ENCODE data around the gene MYL7.
A peak's percentile ranks its signal among the peaks of the same experiment; 100 is the strongest.

Gene MYL7

DNA sequence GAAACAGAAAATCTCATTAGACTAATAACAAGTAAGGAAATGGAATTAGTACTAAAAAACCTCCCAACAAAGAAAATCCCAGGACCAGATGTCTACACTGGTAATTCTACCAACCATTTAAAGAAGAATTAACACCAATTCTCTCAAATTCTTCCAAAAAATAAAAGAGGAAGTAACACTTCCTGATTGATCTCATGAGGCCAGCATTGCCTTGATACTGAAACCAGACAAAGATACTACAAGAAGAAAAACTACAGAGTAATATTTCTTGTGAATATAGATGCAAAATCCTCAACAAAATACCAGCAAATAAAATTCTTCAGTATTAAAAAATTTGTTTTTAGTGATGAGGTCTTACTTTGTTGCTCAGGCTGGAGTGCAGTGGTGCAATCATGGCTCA is 26.8 kb upstream of the MYL7 start:
- no peak for DNase-seq

DNA sequence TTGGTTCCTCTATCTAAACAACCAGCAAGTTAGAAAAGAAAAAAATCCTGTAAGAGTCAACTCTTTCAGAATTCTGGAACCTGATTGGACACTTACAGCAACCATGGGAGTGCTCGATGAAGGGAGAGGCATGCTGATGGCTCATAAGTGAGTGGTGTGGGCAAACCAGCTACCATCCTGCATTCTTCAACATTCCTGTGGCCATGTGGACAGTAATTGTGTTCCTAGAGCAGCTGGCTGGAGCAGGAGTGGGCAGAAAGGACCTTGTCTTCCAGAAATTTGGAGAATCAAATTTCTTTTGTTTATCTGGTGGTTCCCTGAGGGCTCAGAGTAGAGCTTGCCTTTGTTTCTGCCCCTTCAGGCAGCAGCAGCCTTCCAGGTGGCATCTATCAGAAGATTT is 22.5 kb upstream of the MYL7 start:
- DNase-seq, result peak in 1 of 2 experiments; percentile 14

DNA sequence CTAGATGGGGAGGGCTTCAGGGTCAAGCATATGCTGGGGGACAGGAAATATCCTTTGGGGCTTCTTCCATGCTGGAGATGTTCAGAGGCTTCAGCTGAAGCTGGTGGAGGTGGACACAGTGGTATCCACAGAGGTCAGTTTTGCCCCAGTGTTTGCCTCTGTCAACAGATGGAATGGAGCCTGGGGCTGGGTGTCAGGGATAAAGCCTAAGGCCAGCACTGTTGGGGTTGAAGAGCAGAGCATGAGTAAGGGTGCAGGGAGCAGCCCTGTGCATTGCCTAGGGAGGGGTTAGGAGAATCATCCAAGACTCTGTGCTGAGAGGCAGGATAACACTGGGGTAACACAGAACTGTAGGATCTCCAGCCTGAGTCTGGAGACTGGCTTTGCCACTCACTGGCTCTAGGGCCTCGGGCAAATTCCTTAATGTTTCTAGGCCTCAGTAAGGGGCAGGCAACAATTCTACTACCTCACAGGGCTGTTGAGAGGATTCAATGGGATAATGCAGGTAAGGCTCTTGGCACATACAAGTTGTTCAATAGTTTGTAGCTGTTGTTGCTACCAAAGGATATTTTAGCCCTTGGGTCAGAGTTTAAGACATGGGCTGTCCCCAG is 21.8 kb upstream of the MYL7 start:
- DNase-seq, result no peak

DNA sequence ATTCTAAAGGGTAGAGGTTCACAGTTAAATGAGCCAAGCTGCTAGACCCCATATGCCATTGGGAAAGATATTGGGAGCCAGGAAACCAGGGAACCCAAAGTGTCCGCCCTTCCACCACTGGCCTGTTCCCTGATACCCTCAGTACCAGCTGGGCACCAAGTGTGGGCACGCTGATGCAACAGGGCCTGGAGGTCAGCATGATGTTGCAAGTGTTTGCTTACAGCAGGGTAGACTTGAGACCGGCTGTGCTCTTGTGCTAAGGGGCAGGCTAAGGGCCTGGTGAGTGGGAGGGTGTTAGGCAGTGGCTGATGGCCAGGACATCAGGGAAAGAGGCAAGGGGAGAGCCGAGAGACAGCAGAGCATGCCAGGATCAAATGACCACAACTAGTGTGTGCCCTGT is 21.0 kb upstream of the MYL7 start:
- DNase-seq, result no peak

DNA sequence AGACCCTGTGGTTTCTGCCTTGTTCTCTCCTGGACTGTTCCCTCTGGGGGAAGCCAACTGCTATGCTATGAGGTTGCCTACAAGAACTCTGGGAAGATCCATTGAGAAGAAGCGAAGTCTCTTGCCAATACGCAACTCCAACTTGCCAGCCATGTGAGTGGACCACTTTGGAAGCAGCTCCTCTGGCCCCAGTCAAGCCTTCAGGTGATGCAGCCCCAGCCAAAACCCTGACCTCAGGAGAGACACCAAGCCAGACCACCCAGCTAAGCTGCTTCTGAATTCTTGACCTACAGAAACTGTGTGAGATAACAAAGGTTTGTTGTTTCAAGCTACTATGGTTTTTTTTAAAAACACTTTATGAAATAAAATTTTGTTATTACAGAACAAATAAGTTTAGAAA is 20.2 kb upstream of the MYL7 start:
- no peak for DNase-seq

DNA sequence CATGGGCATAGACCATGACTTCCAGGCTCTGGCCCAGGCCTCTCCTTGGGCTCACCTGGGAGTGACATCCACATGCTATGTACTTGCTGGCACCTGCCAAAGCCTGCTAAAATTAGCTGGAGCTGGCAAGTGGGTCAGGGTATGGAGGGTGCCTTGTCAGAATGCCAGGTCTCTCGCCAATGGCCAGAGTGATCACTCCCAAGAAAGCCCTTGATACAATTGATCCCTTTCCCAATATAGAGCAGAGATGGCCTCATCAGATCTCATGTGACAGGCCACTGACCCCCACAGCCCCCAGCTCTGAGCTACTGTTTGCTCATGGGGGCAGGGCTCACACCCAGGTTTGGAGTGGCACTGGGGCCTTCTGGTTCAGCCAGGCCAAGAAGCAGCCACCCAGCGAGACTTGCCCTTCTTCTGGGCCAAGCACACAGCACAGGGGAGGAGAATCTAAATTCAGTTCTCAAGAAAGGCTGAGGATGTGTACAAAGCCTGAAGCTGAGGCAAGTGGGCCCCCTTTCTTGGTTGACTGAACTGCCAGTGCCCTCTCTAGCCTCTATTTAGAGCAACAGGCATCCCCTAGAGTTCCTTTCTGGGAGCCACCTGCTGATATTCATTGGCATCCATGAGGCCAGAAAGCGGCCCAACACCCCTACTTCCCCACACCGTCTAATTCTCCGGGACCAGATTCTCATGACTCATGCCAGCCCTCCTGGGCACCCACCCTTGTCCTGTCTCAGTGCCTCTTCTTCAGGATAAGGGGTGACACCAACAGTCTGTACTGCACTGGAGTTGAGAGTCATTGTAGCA is 18.9 kb upstream of the MYL7 start:
- DNase-seq, result no peak

DNA sequence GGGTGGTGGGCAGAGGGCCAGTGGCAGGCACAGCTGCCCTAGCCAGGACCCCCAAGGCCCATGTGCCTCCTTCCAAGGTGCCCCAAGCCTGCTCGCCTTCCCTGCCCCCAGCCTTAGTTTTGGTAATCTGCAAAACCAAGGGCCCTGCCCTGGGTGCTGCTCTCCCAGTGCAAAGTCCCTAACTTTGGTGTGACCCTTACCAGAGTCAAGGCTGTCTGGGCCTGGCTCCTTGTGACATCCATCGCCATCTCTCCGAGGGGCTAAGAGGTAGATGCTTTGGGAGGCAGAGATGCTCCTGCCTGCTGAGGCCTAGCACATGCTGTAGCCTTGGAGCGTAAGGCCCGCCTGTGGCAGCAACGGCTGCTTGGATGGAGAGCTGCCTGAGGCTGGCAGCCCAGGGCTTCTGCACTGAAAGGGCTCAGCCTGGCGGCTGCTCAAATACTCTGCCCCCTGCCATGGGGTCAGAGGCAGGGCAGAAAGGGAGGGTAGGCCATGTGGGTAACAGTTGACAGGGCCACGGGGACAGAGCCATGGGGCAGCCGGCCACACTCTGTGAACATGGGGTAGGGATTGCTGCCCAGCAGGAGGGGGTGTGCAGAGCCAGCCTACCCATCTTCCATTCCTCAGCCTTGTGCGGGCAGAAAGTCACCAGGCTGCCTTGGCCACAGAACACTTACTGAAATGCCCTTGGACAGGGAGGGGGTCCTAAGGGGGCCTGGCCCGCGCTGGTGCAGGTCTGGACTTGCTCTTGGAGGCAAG is 17.9 kb upstream of the MYL7 start:
- no peak for DNase-seq

DNA sequence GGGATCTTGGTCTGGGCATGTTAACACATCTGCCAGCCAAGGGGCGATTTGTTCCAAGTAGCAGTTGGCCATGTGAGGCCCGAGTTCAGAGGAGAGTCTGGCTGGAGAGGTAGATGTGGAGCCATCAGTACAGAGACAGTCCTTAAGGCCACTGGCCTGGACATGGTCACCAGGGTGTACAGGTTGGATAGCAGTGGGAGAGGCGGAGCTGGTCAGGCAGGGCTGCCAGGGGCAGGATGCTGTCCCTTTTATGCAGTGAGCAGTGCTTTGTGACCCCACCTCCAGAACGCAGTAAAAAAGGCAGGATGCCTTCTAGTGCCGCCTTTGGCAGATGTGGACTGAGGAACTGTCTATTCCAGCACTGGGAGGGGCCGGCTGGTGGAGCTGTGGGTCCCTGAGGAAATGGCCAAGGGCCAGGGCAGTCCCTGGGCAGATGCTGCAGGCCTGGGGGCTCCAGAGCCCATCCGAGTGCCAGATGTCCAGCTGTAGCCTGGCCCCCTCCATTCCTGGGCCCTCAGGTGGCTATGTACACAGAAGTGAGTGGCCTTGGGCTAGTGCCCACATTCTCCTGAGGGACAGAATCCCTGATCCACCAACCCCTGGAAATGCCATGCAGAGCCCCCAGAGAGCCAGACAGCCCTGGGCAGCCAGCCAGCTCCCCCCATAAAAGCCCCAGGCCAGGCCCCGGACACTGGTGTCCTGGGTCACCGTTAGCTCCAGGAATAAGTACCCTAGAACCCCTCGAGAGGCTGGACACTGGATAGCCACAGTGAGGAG is 17.2 kb upstream of the MYL7 start:
- no peak for DNase-seq

DNA sequence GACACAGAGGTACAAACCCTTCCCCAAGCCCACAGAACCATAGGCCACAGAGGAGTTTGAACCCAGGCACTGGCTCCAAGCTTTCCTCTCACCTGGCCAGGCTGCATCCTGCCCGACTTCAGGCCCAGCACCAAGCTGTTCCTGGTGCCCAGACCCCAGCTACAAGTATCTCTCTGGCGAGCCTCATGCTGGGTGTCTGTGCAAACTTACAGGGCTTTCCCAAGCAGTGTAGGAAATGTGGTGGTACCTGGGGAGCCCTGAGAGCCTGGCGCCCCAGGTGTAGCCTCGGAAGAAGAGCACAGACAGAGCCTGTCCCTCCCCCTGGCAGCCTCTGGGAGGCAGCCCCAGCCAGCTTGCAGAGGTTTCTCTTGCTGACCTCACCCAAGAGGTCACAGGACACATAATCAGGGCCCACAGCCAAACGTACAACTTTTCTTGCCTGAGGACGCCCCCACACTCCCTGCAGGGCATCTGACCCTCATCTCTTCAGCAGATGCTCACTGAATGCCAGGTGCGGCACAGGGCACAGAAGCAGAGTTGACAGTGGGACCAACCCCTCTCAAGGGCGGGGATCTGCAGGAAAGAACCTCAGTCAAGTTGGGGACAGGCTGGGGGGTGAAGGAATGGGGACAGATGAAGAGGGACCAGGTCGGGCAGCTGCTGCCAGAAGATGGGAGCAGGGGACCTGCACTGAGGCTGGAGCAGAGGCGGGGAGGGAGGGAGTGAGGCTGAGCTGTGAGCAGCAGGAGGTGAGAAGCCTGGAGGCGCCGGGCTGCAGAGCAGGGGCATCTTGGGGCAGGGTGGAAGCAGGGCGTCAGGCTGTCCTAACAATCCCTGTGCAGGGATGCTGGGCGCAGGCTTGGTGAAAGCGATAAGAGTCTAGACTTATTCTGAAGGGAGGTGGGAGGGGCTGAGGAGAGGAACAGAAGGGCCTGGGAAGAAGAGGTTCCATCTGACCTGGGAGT is 16.3 kb upstream of the MYL7 start:
- DNase-seq, result no peak

DNA sequence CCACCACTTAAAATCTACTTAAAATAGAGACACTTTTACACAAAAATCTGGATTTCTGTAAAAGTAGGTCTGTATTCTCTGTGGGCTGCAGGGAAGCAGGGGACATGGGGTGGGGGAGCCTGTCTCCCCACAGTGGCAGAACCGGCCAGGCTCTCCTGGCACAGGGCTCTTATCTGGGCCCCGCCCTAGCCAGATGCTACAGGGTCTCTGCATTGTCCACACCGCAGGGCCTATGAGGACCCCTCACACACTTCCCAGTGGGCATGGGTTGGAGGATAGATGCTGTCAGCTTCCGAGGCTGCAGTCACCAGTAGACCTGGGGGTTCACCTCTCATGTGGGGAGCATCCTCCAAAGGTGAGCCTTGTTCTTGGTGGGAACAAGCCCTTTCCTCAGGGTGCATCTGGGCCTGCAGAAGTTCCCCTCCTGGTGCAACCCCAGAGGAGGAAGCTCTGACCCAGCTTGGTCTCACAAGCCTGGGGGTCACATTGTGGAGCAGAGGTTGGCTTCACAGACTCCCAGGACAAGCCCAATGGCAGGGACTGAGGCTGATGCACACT is 15.4 kb upstream of the MYL7 start:
- DNase-seq, result no peak

DNA sequence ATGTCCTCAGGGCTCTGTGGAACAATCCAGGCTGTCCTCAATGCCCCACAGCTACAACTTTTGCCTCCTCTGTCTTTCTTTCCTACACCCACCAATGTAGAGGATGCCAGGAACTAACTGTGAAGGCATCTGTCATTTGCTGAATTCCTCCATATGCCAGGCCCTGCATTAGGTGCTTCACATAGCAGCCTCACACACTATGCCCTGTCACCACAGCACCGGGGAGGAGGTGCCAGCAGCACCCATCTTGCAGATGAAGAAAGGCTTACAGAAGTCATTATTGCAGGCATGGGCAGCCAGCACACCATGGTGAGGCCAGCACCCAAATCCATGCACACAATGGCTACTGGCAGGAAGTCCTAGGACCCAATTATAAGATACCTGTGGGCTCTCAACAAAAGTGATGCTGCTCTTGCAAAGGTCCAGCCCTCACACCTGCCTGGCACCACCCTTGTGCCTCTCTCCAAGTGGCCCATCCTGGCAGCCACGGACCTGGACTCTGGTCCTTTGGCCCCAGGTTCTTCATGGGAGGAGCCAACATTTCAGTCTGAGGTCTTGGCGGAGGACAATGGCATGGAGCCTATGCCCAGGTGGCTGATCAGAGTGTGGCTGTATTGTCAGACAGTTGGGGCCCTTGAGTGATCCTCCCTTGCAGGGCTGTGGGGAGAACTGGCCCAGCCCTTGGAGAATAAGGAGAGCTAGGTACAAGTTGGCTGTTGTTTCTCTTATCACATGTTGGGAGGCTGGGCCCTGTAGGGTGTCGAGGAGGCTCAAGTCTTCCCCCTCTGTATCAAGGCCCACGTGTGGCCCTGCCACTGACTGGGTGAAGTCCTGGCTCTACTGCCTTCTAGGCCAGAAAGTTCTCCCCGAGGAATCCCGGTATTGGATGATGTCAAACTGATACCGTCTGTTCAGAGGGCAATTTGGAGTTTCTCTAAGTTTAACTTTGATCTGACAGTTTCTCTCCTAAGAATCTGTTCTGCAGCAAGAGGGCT is 14.4 kb upstream of the MYL7 start:
- no peak for DNase-seq

DNA sequence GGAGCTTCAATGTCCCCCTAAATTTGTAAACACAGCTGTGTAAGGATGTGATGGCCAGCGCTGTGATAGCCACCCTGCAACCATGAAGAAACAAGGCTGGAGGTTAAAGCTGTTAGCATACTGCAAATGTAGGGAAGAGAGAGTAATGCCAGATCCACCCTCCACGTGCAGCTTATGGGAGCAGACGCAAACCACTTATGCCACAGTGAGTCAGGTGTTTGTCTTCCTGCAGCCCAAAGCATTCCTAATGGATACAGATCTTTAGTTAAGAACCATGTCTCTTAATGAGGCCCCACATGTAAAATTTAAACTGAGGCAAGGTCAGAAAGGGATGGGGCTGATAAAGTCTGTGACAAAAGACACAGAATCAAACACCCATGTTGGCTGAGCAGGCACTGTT is 13.6 kb upstream of the MYL7 start:
- no peak for DNase-seq

DNA sequence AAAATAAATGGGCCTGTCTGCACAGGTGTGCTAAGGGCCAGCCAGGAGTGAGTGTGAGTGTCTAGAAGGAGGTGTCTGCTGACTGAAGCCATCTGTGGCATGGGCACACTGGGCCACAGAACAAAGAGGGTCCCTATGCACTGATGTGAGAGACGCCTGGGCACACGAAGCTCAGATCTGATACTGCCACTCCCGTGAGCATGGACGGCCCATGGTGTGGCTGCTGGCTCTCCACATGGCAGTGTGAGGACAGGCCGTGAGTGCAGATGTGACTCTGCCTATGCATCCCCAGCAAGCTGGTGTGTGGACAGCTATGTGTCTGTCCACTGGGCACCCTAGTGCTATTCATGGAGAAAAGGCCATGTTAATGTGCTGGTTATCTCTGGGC is 12.8 kb upstream of the MYL7 start:
- DNase-seq, result no peak

DNA sequence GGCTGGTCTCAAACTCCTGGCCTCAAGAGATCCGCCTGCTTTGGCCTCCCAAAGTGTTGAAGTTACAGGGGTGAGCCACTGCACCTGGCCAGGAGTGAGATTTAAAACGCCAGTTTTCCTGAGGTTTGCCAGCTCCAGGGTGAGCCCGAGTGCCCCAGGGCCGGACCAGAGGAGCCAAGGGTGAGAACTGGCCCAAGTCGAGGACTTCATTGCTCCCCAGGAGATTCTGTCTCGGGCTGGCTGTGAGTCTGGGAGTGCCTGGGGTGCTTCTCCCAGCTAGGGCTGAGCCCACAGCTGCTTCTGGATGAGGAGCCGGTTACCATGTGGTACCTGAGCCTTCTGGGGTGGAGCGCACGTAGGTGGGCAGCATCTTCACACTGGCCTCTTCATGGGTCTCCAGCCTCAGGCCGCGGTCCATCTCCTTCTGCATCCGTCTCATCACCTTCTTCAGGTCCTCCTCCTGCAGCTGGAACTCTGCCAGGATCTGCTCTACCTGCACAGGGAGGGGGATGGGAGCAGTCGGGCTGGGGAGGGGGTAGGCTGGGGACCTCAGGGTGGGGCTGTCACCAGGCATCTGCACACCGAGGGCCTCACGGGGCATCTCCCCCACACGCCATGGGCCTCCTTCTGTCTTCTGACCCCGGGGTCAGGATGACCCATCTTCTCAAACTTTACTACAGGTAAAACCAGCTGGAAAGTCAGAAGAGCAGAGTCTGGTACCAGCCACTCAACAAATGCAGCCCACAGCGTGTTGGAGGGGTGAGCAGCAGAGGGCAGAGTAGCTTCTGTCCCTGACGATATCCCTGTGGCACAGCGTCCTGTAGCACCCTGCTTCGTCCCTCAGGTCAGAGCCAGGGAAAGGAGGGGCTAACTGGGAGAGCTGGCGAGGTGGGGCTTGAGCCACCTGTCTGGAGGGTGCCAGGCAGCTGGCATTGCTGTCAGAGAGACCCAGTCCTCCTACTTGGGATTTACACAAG is 12.1 kb upstream of the MYL7 start:
- DNase-seq, result no peak

DNA sequence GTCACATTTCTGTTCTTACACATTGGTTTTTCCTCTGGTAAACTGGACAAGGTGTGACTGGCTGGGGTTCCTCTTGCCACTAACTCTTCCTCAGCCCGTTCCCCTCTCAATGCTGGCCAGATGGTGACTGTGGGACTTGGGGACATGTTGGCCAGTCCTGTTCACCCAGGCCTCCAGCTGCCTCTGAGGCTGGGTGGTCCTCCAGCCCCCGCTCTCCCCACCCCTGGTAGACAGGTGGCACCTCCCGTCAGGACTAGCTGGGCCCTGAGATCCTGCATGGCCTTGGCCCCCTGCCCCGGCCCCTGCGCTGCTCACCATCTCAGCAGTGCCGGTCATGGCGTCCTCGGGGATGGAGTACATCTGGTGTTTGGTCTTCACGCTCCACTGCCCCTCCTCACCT is 10.8 kb upstream of the MYL7 start:
- no peak for DNase-seq

DNA sequence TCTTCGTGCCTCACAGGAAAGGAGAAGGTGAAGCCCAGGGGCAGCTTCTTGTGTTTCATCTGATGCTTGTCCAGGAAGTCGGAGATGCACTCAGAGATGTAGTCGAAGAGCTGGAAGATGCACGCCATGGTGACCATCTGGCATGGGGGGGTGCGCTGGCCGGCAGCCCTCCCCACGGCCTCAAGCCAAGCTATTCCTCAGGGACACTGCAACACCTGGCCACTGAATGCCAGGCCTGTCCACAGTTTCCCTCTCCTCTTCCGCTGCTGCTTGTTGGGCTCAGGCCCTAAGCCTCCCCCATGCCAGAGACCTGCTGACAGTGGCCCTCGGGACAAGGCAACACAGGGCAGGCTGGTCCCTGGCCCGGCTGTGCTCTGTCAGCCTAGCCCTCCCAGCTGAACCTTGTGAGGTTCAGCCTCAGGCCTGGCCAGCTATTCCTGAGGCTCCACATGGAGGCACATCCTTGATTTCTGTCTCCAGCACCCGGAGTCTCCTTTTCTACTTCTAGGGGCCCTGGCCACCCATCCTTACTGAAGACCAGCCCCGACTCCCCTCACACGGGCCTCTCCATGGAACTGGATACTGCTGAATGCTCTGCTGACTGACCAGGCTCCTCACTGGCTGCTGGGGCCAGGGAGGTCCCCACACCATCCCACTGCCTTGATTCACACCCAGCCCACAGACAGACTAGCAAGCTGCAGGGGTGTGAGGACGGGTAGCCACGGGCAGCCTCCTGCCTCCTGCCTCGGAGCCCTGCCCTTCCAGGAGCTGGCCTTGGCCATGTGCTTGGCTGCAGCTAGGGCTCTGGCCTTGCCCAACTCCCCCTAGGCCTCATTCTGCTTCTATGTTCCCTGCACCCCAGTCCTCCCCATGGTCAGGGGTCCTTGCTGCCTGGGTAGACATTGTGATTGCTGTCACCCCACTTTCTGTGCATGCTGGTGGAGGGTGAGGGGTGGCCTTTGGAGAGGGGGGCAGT is 10.1 kb upstream of the MYL7 start:
- no peak for DNase-seq

DNA sequence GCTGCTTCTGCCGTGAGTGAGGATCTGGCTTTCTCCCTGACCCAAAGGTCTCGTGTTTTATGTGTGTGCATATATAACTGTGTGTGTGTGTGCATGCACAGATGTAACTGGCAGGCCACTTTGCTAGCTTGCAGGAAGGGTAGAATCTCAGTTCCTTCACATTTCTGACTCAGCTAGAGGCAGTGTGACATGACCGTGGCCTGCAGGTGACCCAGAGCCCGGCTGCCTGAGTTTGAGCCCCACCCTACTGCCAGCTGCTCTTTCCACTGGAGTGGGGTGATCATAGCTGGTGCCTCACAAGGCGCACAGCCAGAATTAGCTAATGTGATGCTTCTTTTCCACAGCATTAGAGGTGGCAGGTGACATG is 9.3 kb upstream of the MYL7 start:
- DNase-seq, result no peak
